Measurements from ENCODE around the gene MNAT1. TPM values are rescaled to one million over a fixed set of nuclear protein-coding genes. Genes with fewer than 3 reads are reported as not detected.

Gene MNAT1
- total RNA-seq, 1 donor from 2014 or later: 28.5 TPM

GRCh38 chr14:60972295-60972694, 237.7 kb downstream of the MNAT1 start:
- no peak overlapping the region for H3K27ac ChIP-seq (replicated peaks)
- TF ChIP-seq CTCF (IDR thresholded peaks at IDR 0.05; ENCODE audit: borderline replicate concordance): no peak
- peaks cover 6% of the 10 kb centered on the region for H3K36me3 ChIP-seq
- H3K27me3 ChIP-seq (ENCODE audit: low read depth): no peaks in the 10 kb centered on the region
- no peak overlapping the region for H3K4me3 ChIP-seq
- DNase-seq: no peak
- no peaks in the 10 kb centered on the region for H3K9me3 ChIP-seq (replicated peaks)
- intact Hi-C loops (cut with micrococcal nuclease): no loop called here
- H3K4me1 ChIP-seq: peaks cover 5% of the 10 kb centered on the region

DNA sequence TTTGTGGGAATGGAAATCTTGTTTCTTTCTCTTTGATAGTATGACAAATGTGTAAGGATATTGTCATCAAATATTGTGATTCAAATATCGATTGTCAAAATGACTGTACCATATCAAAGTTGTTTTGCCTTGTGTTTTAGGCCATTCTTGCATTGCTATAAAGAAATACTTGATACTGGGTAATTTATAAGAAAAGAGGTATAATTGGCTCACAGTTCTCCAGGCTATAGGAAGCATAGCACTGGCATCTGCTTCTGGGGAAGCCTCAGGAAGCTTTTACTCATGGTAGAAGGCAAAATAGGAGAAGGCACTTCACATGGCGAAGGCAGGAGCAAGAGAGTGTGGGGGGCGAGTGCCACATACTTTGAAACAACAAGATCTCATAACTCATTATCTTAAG, 238.5 kb downstream of the MNAT1 start:
- no peak overlapping the region for H3K4me3 ChIP-seq
- H3K27ac ChIP-seq (replicated peaks): no peak overlapping the region
- intact Hi-C loops (cut with micrococcal nuclease): no loop called here
- TF ChIP-seq CTCF (IDR thresholded peaks at IDR 0.05; ENCODE audit: borderline replicate concordance): no peak
- H3K27me3 ChIP-seq (ENCODE audit: low read depth): no peaks in the 10 kb centered on the region
- no peak for DNase-seq
- H3K36me3 ChIP-seq: peaks cover 6% of the 10 kb centered on the region
- H3K9me3 ChIP-seq (replicated peaks): no peaks in the 10 kb centered on the region
- H3K4me1 ChIP-seq: peaks cover 10% of the 10 kb centered on the region

DNA sequence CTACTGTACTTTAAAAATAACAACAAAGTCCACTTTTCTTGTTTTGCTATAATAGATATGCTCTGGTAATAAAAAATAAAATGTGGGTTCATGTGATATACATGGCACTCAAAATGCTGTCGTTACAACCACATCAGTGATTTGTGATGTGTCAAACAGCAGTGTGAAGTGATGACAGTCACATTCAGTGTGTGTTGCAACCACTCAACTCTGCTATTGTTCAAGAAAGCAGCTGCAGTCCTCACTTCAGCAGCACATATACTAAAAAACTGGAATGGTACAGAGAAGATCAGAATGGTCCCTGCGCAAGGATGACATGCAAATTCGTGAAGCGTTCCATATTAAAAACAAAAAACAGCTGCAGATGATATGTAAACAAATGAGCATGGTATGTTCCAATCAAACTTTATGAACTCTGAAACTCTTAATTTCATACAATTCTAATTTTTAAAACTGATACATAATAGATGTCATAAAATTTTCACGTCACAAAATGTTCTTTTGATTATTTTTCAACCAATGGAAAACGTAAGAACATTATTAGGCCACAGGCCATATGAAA, 239.6 kb downstream of the MNAT1 start:
- Histone ChIP-seq H3K27ac (replicated peaks) (no peak overlapping the region), H3K4me3 (no peak overlapping the region), H3K4me1 (peaks cover 21% of the 10 kb centered on the region), H3K36me3 (peaks cover 6% of the 10 kb centered on the region), H3K27me3 (ENCODE audit: low read depth) (no peaks in the 10 kb centered on the region), H3K9me3 (replicated peaks) (no peaks in the 10 kb centered on the region)
- intact Hi-C loops (cut with micrococcal nuclease): no loop called here
- DNase-seq: no peak
- no peak for TF ChIP-seq CTCF (IDR thresholded peaks at IDR 0.05; ENCODE audit: borderline replicate concordance)

GRCh38 chr14:60975551-60975950, 241.0 kb downstream of the MNAT1 start:
- H3K9me3 ChIP-seq (replicated peaks): no peaks in the 10 kb centered on the region
- H3K27me3 ChIP-seq (ENCODE audit: low read depth): no peaks in the 10 kb centered on the region
- no peak for TF ChIP-seq CTCF (IDR thresholded peaks at IDR 0.05; ENCODE audit: borderline replicate concordance)
- peaks cover 35% of the 10 kb centered on the region for H3K4me1 ChIP-seq
- H3K36me3 ChIP-seq: peaks cover 6% of the 10 kb centered on the region
- intact Hi-C loops (cut with micrococcal nuclease): no loop called here
- no peak overlapping the region for H3K27ac ChIP-seq (replicated peaks)
- DNase-seq: no peak
- H3K4me3 ChIP-seq: no peak overlapping the region

DNA sequence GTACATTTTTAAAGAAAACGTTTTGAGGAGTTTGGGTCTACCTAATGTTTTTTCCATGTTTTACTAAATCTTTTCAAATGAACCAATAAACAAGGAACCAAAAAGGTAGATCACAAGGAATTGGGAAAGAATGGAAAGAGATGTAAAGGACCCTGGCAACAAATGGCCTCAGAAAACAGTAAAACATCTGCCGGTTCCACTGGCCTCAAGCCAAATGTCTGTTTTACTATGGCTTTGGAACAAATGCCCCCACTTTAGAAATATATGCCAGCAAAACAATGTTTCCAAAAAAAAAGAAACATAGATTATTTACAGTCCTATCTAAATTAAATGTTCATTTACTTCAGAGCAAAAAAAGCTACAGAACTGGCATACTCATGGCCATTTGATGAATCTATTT, 243.3 kb downstream of the MNAT1 start:
- Histone ChIP-seq H3K9me3 (replicated peaks) (no peaks in the 10 kb centered on the region), H3K4me3 (no peak overlapping the region), H3K27me3 (ENCODE audit: low read depth) (no peaks in the 10 kb centered on the region), H3K36me3 (peaks cover 6% of the 10 kb centered on the region), H3K4me1 (peaks cover 58% of the 10 kb centered on the region), H3K27ac (replicated peaks) (no peak overlapping the region)
- DNase-seq: no peak
- intact Hi-C loops (cut with micrococcal nuclease): no loop called here
- TF ChIP-seq CTCF (IDR thresholded peaks at IDR 0.05; ENCODE audit: borderline replicate concordance): no peak
